ENCODE data around the gene GTF2IRD1.
"Not testable (repeated sequence)": the region's sequence is repeated elsewhere in the genome, so short reads cannot be mapped to it uniquely, and the experiment has no call there.

The GTF2IRD1 gene

GRCh38 chr7:74627661-74628411, 174.1 kb downstream of the GTF2IRD1 start:
- in situ Hi-C loops (cut with HindIII; ENCODE audit: low sequenced_read_pairs), result no loop called here

GRCh38 chr7:74632505-74632904, 178.8 kb downstream of the GTF2IRD1 start:
- in situ Hi-C loops (cut with HindIII; ENCODE audit: low sequenced_read_pairs), result no loop called here

- in situ Hi-C loops (cut with HindIII; ENCODE audit: low sequenced_read_pairs), result no loop called here
These were observed 179.8 kb downstream of the GTF2IRD1 start for GRCh38 chr7:74633451-74633921.

GRCh38 chr7:74637745-74638144, 184.0 kb downstream of the GTF2IRD1 start:
- in situ Hi-C loops (cut with HindIII; ENCODE audit: low sequenced_read_pairs), result no loop called here

GRCh38 chr7:74650055-74650454, 196.3 kb downstream of the GTF2IRD1 start:
- in situ Hi-C loops (cut with HindIII; ENCODE audit: low sequenced_read_pairs), result not testable (repeated sequence)

- in situ Hi-C loops (cut with HindIII; ENCODE audit: low sequenced_read_pairs), result not testable (repeated sequence)
These were observed 196.9 kb downstream of the GTF2IRD1 start for GRCh38 chr7:74650493-74651132.

DNA sequence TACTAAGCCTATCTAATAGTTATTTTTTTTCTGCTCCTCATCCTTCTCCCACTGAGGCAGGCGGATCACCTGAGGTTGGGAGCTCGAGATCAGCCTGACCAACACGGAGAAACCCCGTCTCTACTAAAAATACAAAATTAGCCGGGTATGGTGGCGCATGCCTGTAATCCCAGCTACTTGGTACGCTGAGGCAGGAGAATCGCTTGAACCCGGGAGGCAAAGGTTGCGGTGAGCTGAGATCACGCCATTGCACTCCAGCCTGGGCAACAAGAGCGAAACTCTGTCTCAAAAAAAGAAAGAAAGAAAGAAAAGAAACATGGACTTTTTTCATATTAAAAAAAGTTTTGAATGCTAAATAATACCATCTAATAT, 197.4 kb downstream of the GTF2IRD1 start:
- in situ Hi-C loops (cut with HindIII; ENCODE audit: low sequenced_read_pairs), result not testable (repeated sequence)

All from DLD1 (cell line).